Chondrocyte (in vitro differentiated cells): Measurements from ENCODE around the gene SLC33A1. TPM values are rescaled to one million over a fixed set of nuclear protein-coding genes. Genes with fewer than 3 reads are reported as not detected.
A peak's percentile ranks its signal among the peaks of the same experiment; 100 is the strongest.

Experiments
- DNase-seq: peaks from one replicate; pipeline ENCODE4 v3.0.0; 2021; ENCODE audit warnings: mixed read lengths, low spot score
- H3K27ac Mint-ChIP-seq: one replicate; pipeline ENCODE4 v1.8.0; 2021; ENCODE audit warnings: mild to moderate bottlenecking, moderate library complexity, mixed read lengths; ENCODE audit not compliant: unreplicated experiment
- H3K27me3 Mint-ChIP-seq: 2 replicates; pipeline ENCODE4 v1.8.0; 2021; ENCODE audit warnings: low read depth, mixed read lengths
- H3K36me3 Mint-ChIP-seq: 2 replicates; pipeline ENCODE4 v1.8.0; 2021; ENCODE audit warnings: low read depth, mixed read lengths
- H3K4me1 Mint-ChIP-seq: 2 replicates; pipeline ENCODE4 v1.8.0; 2021; ENCODE audit warnings: low read depth, mild to moderate bottlenecking, mixed read lengths
- H3K4me3 Mint-ChIP-seq: one replicate; pipeline ENCODE4 v1.8.0; 2021; ENCODE audit warnings: mild to moderate bottlenecking, moderate library complexity, mixed read lengths; ENCODE audit not compliant: unreplicated experiment
- H3K9me3 Mint-ChIP-seq: 2 replicates; pipeline ENCODE4 v1.8.0; 2021; ENCODE audit warnings: low read depth, mixed read lengths
- CTCF ChIP-seq: fragments of 200-600 bp; sonication (generic); IDR thresholded peaks from 2 replicates; pipeline ENCODE4 v1.5.0; 2021; ENCODE audit warnings: antibody characterized with exemption, mild to moderate bottlenecking, moderate library complexity
- long read RNA-seq: library from polyadenylated mRNA; stranded (forward); transcript quantifications from one replicate; pipeline ENCODE4 v2.0.0, GENCODE V29; 2021
- total RNA-seq: library from RNA; stranded (reverse); gene quantifications from 3 replicates; pipeline ENCODE4 v1.2.1, GENCODE V29; 2021

SLC33A1 gene
- total RNA-seq: 30.0 to 39.5 TPM (median 31.3 TPM) in 3 replicates
- long read RNA-seq, full-length matches to known transcripts: 51 of 52 reads
- long read RNA-seq, partial matches to known transcripts: 0 of 52 reads
- long read RNA-seq, other reads (novel, unspliced or antisense): 1 of 52 reads

- H3K9me3 Mint-ChIP-seq: peaks cover 4% of the 10 kb centered on the region
- peak within 1 kb of the TSS; percentile 99 for H3K27ac Mint-ChIP-seq
- H3K36me3 Mint-ChIP-seq: peaks cover 5% of the 10 kb centered on the region
- no peak for TF ChIP-seq CTCF
- peak; percentile 99 for DNase-seq
- H3K4me1 Mint-ChIP-seq: peaks cover 35% of the 10 kb centered on the region
- H3K27me3 Mint-ChIP-seq: no peaks in the 10 kb centered on the region
- peak within 1 kb of the TSS; percentile 97 for H3K4me3 Mint-ChIP-seq
These were observed at the start of gene SLC33A1 for GRCh38 chr3:155854141-155854940. Gene SLC33A1, minus strand, starts transcription at chr3:155854427. Its CDS starts 430 bp downstream, at chr3:155853997.

- H3K27ac Mint-ChIP-seq: no peak overlapping the region
These were observed 41.2 kb upstream of the SLC33A1 start for GRCh38 chr3:155895379-155895900.

GRCh38 chr3:155891321-155891720 is 37.1 kb upstream of the SLC33A1 start:
- Mint-ChIP-seq H3K9me3 (no peaks in the 10 kb centered on the region), H3K27ac (no peak overlapping the region), H3K4me1 (peaks cover 29% of the 10 kb centered on the region), H3K36me3 (peaks cover 12% of the 10 kb centered on the region), H3K27me3 (no peaks in the 10 kb centered on the region), H3K4me3 (no peak overlapping the region)
- DNase-seq: no peak
- TF ChIP-seq CTCF: no peak

More at GRCh38 chr3:155895379-155895900, 41.2 kb upstream of the SLC33A1 start:
- Mint-ChIP-seq H3K4me3 (no peak overlapping the region), H3K27me3 (no peaks in the 10 kb centered on the region), H3K4me1 (peaks cover 7% of the 10 kb centered on the region), H3K36me3 (peaks cover 24% of the 10 kb centered on the region), H3K9me3 (no peaks in the 10 kb centered on the region)
- no peak for TF ChIP-seq CTCF
- DNase-seq: no peak

- no peak overlapping the region for H3K4me3 Mint-ChIP-seq
- H3K27me3 Mint-ChIP-seq: no peaks in the 10 kb centered on the region
- peaks cover 12% of the 10 kb centered on the region for H3K36me3 Mint-ChIP-seq
- TF ChIP-seq CTCF: no peak
- no peaks in the 10 kb centered on the region for H3K9me3 Mint-ChIP-seq
- DNase-seq: no peak
- H3K27ac Mint-ChIP-seq: peak overlapping the region; percentile 19
- peaks cover 29% of the 10 kb centered on the region for H3K4me1 Mint-ChIP-seq
These were observed 36.5 kb upstream of the SLC33A1 start for GRCh38 chr3:155890671-155891190.

- Mint-ChIP-seq H3K36me3 (peaks cover 7% of the 10 kb centered on the region), H3K9me3 (no peaks in the 10 kb centered on the region), H3K4me1 (peaks cover 29% of the 10 kb centered on the region), H3K27ac (peak overlapping the region; percentile 74), H3K4me3 (no peak overlapping the region), H3K27me3 (no peaks in the 10 kb centered on the region)
- no peak for DNase-seq
- TF ChIP-seq CTCF: no peak
These were observed 35.7 kb upstream of the SLC33A1 start for GRCh38 chr3:155889952-155890351.
